Measurements from ENCODE around the gene CSTPP1. TPM values are rescaled to one million over a fixed set of nuclear protein-coding genes. Genes with fewer than 3 reads are reported as not detected.
"Not testable (repeated sequence)": the region's sequence is repeated elsewhere in the genome, so short reads cannot be mapped to it uniquely, and the experiment has no call there.

CSTPP1 gene
- polyA plus RNA-seq, 1 donor = 21.2 TPM

GRCh38 chr11:47052576-47052975, 116.0 kb downstream of the CSTPP1 start:
- DNase-seq = no peak

- DNase-seq = no peak
Measured at GRCh38 chr11:47055534-47055933, 119.0 kb downstream of the CSTPP1 start.

GRCh38 chr11:47056261-47056915, 119.8 kb downstream of the CSTPP1 start:
- peak; percentile 23 for DNase-seq

GRCh38 chr11:47057365-47057764, 120.8 kb downstream of the CSTPP1 start:
- DNase-seq = no peak

- no peak for DNase-seq
Measured at GRCh38 chr11:47060807-47061206, 124.2 kb downstream of the CSTPP1 start.

- DNase-seq = no peak
Measured at GRCh38 chr11:47061429-47062178, 125.0 kb downstream of the CSTPP1 start.

GRCh38 chr11:47062736-47063135, 126.2 kb downstream of the CSTPP1 start:
- no peak for DNase-seq

- DNase-seq = no peak
Measured at GRCh38 chr11:47067401-47067800, 130.8 kb downstream of the CSTPP1 start.

GRCh38 chr11:47070769-47071168, 134.2 kb downstream of the CSTPP1 start:
- no peak for DNase-seq

- no peak for DNase-seq
Measured at GRCh38 chr11:47071341-47071740, 134.8 kb downstream of the CSTPP1 start.

- DNase-seq = peak; percentile 76
Measured at GRCh38 chr11:47071791-47072261, 135.3 kb downstream of the CSTPP1 start.

- DNase-seq = no peak
Measured at GRCh38 chr11:47078751-47079521, 142.4 kb downstream of the CSTPP1 start.

- DNase-seq = not testable (repeated sequence)
Measured at GRCh38 chr11:47080775-47081174, 144.2 kb downstream of the CSTPP1 start.

GRCh38 chr11:47083913-47084312, 147.4 kb downstream of the CSTPP1 start:
- DNase-seq = no peak

- no peak for DNase-seq
Measured at GRCh38 chr11:47087801-47088200, 151.2 kb downstream of the CSTPP1 start.

GRCh38 chr11:47093541-47093940, 157.0 kb downstream of the CSTPP1 start:
- no peak for DNase-seq

- DNase-seq = not testable (repeated sequence)
Measured at GRCh38 chr11:47096871-47097270, 160.3 kb downstream of the CSTPP1 start.

- DNase-seq = not testable (repeated sequence)
Measured at GRCh38 chr11:47098223-47098622, 161.7 kb downstream of the CSTPP1 start.

- DNase-seq = no peak
Measured at GRCh38 chr11:47099214-47099917, 162.8 kb downstream of the CSTPP1 start.

GRCh38 chr11:47099918-47100315, 163.4 kb downstream of the CSTPP1 start:
- no peak for DNase-seq

- no peak for DNase-seq
Measured at GRCh38 chr11:47101406-47101805, 164.8 kb downstream of the CSTPP1 start.

- peak; percentile 29 for DNase-seq
Measured at GRCh38 chr11:47104261-47104950, 167.8 kb downstream of the CSTPP1 start.

All from hindlimb muscle (tissue), 1 donor.